Measurements from ENCODE around the gene FBN2.

Gene FBN2

DNA sequence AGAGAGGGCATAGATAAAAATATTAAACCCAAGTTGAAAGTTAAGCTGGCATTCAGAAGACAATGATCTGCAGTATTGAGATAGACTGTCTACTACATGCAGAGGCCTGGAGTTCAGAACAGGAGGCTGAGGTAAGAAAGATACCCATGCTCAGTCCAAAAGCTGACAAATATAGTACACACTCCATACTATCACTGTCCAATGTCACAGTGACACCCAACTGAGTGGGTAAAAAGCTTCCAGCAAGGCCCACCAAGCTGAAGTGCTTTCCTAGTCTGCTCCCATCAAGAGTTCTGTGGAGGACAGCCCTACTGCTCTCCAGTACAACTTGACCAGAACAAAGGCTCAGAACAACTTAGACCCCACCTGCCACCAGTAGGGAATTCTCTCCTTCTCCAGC is 329.6 kb downstream of the FBN2 start:
- Histone ChIP-seq H3K4me1 (no peaks in the 10 kb centered on the region), H3K4me2 (no peak overlapping the region), H3K9me3 (no peaks in the 10 kb centered on the region), H3K9ac (no peak overlapping the region), H4K20me1 (no peaks in the 10 kb centered on the region), H3K4me3 (no peak overlapping the region), H3K36me3 (no peaks in the 10 kb centered on the region), H3K27me3 (no peaks in the 10 kb centered on the region), H3K27ac (no peak overlapping the region)
- no peak for TF ChIP-seq Cebpa-rat (IDR thresholded peaks at IDR 0.05)
